Vein endothelial cell (primary cell): ENCODE results near the gene PLEKHG1. TPM values are rescaled to one million over a fixed set of nuclear protein-coding genes. Genes with fewer than 3 reads are reported as not detected.

Experiments
- total RNA-seq: library from RNA; depleted of rRNA; stranded (reverse); fragments of >200 nt; gene quantifications from 2 replicates; pipeline ENCODE4 v1.2.3, GENCODE V29; 2012

The PLEKHG1 gene
- 30.7 and 81.2 TPM in 2 replicates for total RNA-seq

DNA sequence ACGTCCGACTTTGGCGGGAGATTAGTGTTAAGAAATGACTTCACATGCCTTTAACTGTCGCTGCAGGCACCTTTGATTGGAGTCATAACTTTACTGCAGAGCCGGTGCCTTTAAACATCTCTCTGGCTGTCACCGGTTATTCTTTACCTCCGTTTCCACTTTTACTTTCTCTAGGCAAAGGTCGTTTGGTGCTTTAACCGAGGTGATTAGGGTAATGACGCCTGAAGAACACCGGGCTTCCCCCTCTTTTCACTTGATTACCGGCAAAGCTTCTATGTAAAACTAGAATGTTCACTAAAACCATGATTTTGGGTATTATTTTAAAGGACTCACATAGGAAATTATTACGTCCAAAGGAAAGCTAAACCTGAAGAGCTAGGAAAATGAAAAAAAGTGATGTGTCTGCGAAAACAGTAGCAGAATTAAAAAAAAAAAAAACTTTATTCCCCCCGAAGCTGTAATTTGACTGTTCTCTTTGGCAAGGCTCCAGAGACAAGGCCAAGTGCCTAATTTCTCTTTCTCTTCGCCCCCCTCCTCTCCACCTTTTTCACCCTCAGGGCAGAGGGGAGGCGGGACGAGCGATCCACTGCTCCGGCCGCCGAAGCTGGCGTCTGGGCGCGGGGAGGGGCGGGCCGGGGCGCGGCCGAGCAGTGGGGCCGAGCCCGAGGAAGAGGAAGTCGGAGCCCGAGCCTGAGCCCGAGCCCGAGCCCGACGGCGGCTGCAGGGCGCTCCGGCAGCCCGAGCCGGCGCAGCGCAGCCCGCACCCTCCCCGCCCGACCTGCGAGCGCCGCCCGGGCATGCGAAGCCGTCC is at the start of gene PLEKHG1:
PLEKHG1 (plus strand) TSS at position 687 of the 811 bp plus-strand sequence. CDS start 133,797 bp downstream, outside the sequence.

Other genes starting within 250 kb of the PLEKHG1 start
- not detected in 2 replicates for gene IYD, start 230.9 kb upstream of the PLEKHG1 start, total RNA-seq